HepG2 (cell line): ENCODE measurements around the gene HAGH. TPM values are rescaled to one million over a fixed set of nuclear protein-coding genes. Genes with fewer than 3 reads are reported as not detected.
A peak's percentile ranks its signal among the peaks of the same experiment; 100 is the strongest.

ENCODE experiments used
- ETV5 ChIP-seq: IDR thresholded peaks from 2 replicates; pipeline ENCODE4 v1.6.1; 2018; ENCODE audit warnings: missing biosample characterization, missing genetic modification reagents, inconsistent platforms, borderline replicate concordance
- GATAD1 ChIP-seq: IDR thresholded peaks from 2 replicates; pipeline ENCODE4 v1.6.1; 2016; ENCODE audit warnings: missing genetic modification reagents, missing compliant biosample characterization
- HNF4A ChIP-seq: sonication (generic); formaldehyde crosslinking; IDR thresholded peaks from 2 replicates; pipeline ENCODE4 v1.4.0; 2020; ENCODE audit warnings: missing genetic modification reagents
- MED1 ChIP-seq: sonication (generic); formaldehyde crosslinking; IDR thresholded peaks from 2 replicates; pipeline ENCODE4 v1.4.0; 2020; ENCODE audit warnings: missing genetic modification reagents
- RAD21 ChIP-seq: fragments of 450-650 bp; formaldehyde crosslinking; IDR thresholded peaks from 2 replicates; pipeline ENCODE4 v1.5.0; 2020; ENCODE audit warnings: mild to moderate bottlenecking
- REL ChIP-seq: sonication (generic); formaldehyde crosslinking; conservative IDR thresholded peaks from 2 replicates; pipeline ENCODE4 v1.8.0; 2022; ENCODE audit warnings: mild to moderate bottlenecking, missing genetic modification reagents, moderate library complexity
- SIX1 ChIP-seq: sonication (generic); formaldehyde crosslinking; IDR thresholded peaks from 2 replicates; pipeline ENCODE4 v1.4.0; 2020; ENCODE audit warnings: missing genetic modification reagents, borderline replicate concordance
- SP1 ChIP-seq, 2 experiments: fragments of 450-650 bp in 1 of 2; sonication (generic) in 1 of 2; formaldehyde crosslinking in 1 of 2; IDR thresholded peaks; 2 replicates each; pipeline versions ENCODE4 v1.4.0 to v1.6.1; 2016 to 2020; ENCODE audit warnings: missing genetic modification reagents in 1 of 2
- ZFP1 ChIP-seq: IDR thresholded peaks from 2 replicates; pipeline ENCODE4 v1.6.1; 2016
- ZNF143 ChIP-seq: sonication (generic); formaldehyde crosslinking; IDR thresholded peaks from 2 replicates; pipeline ENCODE4 v1.4.0; 2020; ENCODE audit warnings: missing genetic modification reagents
- ZNF234 ChIP-seq: sonication (generic); formaldehyde crosslinking; conservative IDR thresholded peaks from 2 replicates; pipeline ENCODE4 v1.5.1; 2020; ENCODE audit warnings: mild to moderate bottlenecking, missing genetic modification reagents
- ZNF24 ChIP-seq: fragments of 450-650 bp; IDR thresholded peaks from 2 replicates; pipeline ENCODE4 v1.6.1; 2017; ENCODE audit warnings: antibody characterized with exemption, mild to moderate bottlenecking
- ZNF468 ChIP-seq: sonication (generic); formaldehyde crosslinking; IDR thresholded peaks from 2 replicates; pipeline ENCODE4 v1.8.0; 2022; ENCODE audit warnings: mild to moderate bottlenecking, moderate library complexity, missing genetic modification reagents
- ZNF549 ChIP-seq: sonication (generic); formaldehyde crosslinking; IDR thresholded peaks from 2 replicates; pipeline ENCODE4 v1.5.0; 2020; ENCODE audit warnings: missing genetic modification reagents
- polyA plus RNA-seq, 8 experiments: library from polyadenylated mRNA; depleted of rRNA in 3 of 8; stranded (reverse) in 7 of 8; unstranded in 1 of 8; fragments of >200 nt; fragmentation: Illumina TruSeq in 4 of 8; extraction: Trizol in 4 of 8; gene quantifications; 2 replicates each; pipeline versions ENCODE4 v1.2.1 to v1.2.3, GENCODE V29; 2011 to 2016; ENCODE audit warnings: low read depth in 4 of 8, missing spikeins in 1 of 8, mixed read lengths in 1 of 8; ENCODE audit not compliant: insufficient read depth in 1 of 8
- total RNA-seq, 5 experiments: library from RNA; depleted of rRNA; stranded (reverse); fragments of >200 nt; fragmentation: Illumina TruSeq; extraction: Trizol; gene quantifications; 2 replicates each; pipeline ENCODE4 v1.2.3, GENCODE V29; 2016; ENCODE audit warnings: low read depth in 1 of 5
- TF ChIP-seq, protein P1 (sequence below): sonication (generic); formaldehyde crosslinking; IDR thresholded peaks from 2 replicates; pipeline ENCODE4 v1.4.0; 2020; ENCODE audit warnings: missing genetic modification reagents
- TF ChIP-seq, protein P2 (sequence below): sonication (generic); formaldehyde crosslinking; IDR thresholded peaks from 2 replicates; pipeline ENCODE4 v1.8.1; 2022; ENCODE audit warnings: mild to moderate bottlenecking, missing genetic modification reagents
- TF ChIP-seq, protein P3 (sequence below): sonication (generic); formaldehyde crosslinking; IDR thresholded peaks from 2 replicates; pipeline ENCODE4 v1.5.0; 2020; ENCODE audit warnings: mild to moderate bottlenecking, missing genetic modification reagents, borderline replicate concordance
- TF ChIP-seq, protein P4 (sequence below): sonication (generic); formaldehyde crosslinking; IDR thresholded peaks from 2 replicates; pipeline ENCODE4 v1.8.0; 2022; ENCODE audit warnings: mild to moderate bottlenecking, missing genetic modification reagents, borderline replicate concordance

The HAGH gene
- total and polyA plus RNA-seq, 2 of the 13 experiments (the other 11 are each of a cell fraction or from before 2014, with no cell fraction given) = 70.4 to 95.4 TPM

DNA sequence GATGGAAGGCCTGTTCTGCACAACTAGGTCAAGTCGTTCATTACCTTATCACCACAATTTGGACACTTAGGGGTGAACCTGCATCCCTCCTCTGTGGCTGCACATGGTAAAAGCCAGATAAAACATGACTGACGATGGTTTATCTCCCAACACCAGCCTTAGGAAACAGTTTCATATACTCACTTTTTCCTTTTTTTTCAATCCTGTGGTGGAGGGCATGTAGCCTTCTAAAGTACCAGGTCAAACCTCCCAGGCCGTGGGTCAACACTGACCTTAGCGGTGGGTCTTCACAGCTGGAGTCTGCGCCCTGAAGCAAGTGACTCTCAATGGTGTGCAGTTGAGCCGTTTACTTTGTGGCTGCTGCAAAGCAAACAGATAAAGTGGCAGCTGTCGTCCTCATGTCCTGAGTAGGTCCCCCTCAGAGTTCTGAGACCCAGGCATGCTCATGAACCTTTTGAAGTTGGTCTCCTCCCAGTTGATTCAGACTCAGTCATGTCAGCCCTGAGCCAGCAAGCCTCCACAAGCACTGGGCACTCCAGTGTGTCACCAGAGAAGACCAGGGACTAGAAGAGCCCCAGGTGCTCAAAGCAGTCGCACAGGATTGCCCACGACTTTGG lies 6.3 kb upstream of the HAGH start (continued):
- no peak for TF ChIP-seq REL (CRISPR knock-in tag)
- TF ChIP-seq HNF4A (CRISPR knock-in tag) = peak; percentile 71
- peak; percentile 55 for TF ChIP-seq GATAD1
- TF ChIP-seq ZNF549 (CRISPR knock-in tag) = no peak
- TF ChIP-seq MED1 (CRISPR knock-in tag) = peak; percentile 87
- TF ChIP-seq, protein P1, sequence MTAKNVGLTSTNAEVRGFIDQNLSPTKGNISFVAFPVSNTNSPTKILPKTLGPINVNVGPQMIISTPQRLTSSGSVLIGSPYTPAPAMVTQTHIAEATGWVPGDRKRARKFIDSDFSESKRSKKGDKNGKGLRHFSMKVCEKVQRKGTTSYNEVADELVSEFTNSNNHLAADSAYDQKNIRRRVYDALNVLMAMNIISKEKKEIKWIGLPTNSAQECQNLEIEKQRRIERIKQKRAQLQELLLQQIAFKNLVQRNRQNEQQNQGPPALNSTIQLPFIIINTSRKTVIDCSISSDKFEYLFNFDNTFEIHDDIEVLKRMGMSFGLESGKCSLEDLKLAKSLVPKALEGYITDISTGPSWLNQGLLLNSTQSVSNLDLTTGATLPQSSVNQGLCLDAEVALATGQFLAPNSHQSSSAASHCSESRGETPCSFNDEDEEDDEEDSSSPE (CRISPR knock-in tag) = 0 out of 2 replicates have a peak, but pooled peaks have one; percentile 18
- TF ChIP-seq ZNF468 = no peak
- TF ChIP-seq SIX1 (CRISPR knock-in tag) = 0 out of 2 replicates have a peak, but pooled peaks have one; percentile 34
- TF ChIP-seq ZNF24 = no peak
- no peak; the same call in 1 of the 2 replicates for TF ChIP-seq ZNF143 (CRISPR knock-in tag)
- TF ChIP-seq, protein P2, sequence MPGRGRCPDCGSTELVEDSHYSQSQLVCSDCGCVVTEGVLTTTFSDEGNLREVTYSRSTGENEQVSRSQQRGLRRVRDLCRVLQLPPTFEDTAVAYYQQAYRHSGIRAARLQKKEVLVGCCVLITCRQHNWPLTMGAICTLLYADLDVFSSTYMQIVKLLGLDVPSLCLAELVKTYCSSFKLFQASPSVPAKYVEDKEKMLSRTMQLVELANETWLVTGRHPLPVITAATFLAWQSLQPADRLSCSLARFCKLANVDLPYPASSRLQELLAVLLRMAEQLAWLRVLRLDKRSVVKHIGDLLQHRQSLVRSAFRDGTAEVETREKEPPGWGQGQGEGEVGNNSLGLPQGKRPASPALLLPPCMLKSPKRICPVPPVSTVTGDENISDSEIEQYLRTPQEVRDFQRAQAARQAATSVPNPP (CRISPR knock-in tag) = no peak; the same call in 1 of the 2 replicates
- TF ChIP-seq ETV5 = peak; percentile 41; the same call in 1 of the 2 replicates
- no peak for TF ChIP-seq ZNF234 (CRISPR knock-in tag)
- TF ChIP-seq ZFP1 = peak; percentile 67; the same call in 1 of the 2 replicates
- no peak for TF ChIP-seq SP1 (IDR thresholded peaks at IDR 0.05)
- no peak; the same call in 1 of the 2 replicates for TF ChIP-seq SP1 (CRISPR knock-in tag; IDR thresholded peaks at IDR 0.05)
- TF ChIP-seq RAD21 (CRISPR knock-in tag) = no peak
- TF ChIP-seq, protein P3, sequence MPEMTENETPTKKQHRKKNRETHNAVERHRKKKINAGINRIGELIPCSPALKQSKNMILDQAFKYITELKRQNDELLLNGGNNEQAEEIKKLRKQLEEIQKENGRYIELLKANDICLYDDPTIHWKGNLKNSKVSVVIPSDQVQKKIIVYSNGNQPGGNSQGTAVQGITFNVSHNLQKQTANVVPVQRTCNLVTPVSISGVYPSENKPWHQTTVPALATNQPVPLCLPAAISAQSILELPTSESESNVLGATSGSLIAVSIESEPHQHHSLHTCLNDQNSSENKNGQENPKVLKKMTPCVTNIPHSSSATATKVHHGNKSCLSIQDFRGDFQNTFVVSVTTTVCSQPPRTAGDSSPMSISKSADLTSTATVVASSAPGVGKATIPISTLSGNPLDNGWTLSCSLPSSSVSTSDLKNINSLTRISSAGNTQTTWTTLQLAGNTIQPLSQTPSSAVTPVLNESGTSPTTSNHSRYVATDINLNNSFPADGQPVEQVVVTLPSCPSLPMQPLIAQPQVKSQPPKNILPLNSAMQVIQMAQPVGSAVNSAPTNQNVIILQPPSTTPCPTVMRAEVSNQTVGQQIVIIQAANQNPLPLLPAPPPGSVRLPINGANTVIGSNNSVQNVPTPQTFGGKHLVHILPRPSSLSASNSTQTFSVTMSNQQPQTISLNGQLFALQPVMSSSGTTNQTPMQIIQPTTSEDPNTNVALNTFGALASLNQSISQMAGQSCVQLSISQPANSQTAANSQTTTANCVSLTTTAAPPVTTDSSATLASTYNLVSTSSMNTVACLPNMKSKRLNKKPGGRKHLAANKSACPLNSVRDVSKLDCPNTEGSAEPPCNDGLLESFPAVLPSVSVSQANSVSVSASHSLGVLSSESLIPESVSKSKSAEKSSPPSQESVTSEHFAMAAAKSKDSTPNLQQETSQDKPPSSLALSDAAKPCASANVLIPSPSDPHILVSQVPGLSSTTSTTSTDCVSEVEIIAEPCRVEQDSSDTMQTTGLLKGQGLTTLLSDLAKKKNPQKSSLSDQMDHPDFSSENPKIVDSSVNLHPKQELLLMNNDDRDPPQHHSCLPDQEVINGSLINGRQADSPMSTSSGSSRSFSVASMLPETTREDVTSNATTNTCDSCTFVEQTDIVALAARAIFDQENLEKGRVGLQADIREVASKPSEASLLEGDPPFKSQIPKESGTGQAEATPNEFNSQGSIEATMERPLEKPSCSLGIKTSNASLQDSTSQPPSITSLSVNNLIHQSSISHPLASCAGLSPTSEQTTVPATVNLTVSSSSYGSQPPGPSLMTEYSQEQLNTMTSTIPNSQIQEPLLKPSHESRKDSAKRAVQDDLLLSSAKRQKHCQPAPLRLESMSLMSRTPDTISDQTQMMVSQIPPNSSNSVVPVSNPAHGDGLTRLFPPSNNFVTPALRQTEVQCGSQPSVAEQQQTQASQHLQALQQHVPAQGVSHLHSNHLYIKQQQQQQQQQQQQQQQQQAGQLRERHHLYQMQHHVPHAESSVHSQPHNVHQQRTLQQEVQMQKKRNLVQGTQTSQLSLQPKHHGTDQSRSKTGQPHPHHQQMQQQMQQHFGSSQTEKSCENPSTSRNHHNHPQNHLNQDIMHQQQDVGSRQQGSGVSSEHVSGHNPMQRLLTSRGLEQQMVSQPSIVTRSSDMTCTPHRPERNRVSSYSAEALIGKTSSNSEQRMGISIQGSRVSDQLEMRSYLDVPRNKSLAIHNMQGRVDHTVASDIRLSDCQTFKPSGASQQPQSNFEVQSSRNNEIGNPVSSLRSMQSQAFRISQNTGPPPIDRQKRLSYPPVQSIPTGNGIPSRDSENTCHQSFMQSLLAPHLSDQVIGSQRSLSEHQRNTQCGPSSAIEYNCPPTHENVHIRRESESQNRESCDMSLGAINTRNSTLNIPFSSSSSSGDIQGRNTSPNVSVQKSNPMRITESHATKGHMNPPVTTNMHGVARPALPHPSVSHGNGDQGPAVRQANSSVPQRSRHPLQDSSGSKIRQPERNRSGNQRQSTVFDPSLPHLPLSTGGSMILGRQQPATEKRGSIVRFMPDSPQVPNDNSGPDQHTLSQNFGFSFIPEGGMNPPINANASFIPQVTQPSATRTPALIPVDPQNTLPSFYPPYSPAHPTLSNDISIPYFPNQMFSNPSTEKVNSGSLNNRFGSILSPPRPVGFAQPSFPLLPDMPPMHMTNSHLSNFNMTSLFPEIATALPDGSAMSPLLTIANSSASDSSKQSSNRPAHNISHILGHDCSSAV (CRISPR knock-in tag) = no peak
- TF ChIP-seq, protein P4, sequence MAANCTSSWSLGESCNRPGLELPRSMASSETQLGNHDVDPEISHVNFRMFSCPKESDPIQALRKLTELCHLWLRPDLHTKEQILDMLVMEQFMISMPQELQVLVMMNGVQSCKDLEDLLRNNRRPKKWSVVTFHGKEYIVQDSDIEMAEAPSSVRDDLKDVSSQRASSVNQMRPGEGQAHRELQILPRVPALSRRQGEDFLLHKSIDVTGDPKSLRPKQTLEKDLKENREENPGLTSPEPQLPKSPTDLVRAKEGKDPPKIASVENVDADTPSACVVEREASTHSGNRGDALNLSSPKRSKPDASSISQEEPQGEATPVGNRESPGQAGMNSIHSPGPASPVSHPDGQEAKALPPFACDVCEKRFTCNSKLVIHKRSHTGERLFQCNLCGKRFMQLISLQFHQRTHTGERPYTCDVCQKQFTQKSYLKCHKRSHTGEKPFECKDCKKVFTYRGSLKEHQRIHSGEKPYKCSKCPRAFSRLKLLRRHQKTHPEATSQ (CRISPR knock-in tag) = no peak; the same call in 1 of the 2 replicates
